ENCODE measurements around the gene RXFP2.

DNA sequence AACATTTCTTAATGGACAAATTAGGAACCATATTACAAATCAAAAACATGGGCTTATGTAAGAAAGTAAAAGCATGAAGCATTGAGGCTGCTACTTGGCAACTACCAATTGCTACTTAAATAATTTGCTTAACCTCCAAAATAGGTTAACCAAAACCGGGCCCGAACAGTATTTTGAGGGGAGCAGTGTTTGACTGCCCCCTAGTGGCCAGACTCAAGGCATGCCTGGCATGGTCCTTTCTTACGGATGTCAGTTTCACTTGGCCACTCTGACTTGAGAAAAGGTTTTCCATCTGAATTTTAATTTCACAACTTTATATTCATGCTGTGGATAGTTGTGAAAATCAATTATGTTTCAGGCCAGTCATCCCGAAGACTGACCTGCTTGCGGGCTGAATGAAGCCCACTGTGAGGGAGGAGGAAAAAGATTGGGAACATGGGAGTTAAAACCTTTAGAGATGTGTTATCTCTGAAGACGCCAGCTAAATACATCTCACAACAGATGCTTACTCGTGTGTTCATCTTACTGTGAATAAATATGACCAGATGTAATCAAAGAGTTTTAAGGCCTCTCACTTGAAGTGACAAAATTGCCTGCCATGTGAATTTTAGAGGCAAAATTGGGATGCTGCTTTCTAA lies 2.9 kb downstream of the RXFP2 start:
- TF ChIP-seq POLR2A (IDR thresholded peaks at IDR 0.05; ENCODE audit: control extremely low read depth in 1 of 2, low read depth in 2 of 2, low read length in 2 of 2) (no peak), CTCF (IDR thresholded peaks at IDR 0.05; ENCODE audit: control extremely low read depth in 1 of 3, insufficient read depth in 1 of 3, low read depth in 1 of 3, low read length in 3 of 3) (peak; percentile 87 to 91 (median 89)), JUND (IDR thresholded peaks at IDR 0.05; ENCODE audit: low read length) (no peak), GABPA (IDR thresholded peaks at IDR 0.05; ENCODE audit: borderline replicate concordance, insufficient read depth, low read length) (no peak), POLR2AphosphoS5 (IDR thresholded peaks at IDR 0.05; ENCODE audit: low read depth, low read length) (no peak), EP300 (IDR thresholded peaks at IDR 0.05; ENCODE audit: borderline replicate concordance in 1 of 2, low read depth in 2 of 2, low read length in 2 of 2) (no peak), NRF1 (IDR thresholded peaks at IDR 0.05; ENCODE audit: low read depth, low read length) (no peak), CTBP2 (IDR thresholded peaks at IDR 0.05; ENCODE audit: borderline replicate concordance, insufficient read depth, insufficient read length, low read length) (no peak), ZNF274 (IDR thresholded peaks at IDR 0.05; ENCODE audit: borderline replicate concordance, extremely low read depth, low read length) (no peak), YY1 (IDR thresholded peaks at IDR 0.05; ENCODE audit: low read depth, low read length) (no peak), CHD2 (IDR thresholded peaks at IDR 0.05; ENCODE audit: low read length) (no peak), RBBP5 (IDR thresholded peaks at IDR 0.05; ENCODE audit: borderline replicate concordance, low read depth, low read length) (no peak), TAF1 (IDR thresholded peaks at IDR 0.05; ENCODE audit: low read depth, low read length) (no peak)
